GM19351 (cell line): ENCODE measurements around the gene MOB1B.
A peak's percentile ranks its signal among the peaks of the same experiment; 100 is the strongest.

Experiments used
- ATAC-seq: cut with Tn5 transposase; IDR thresholded peaks from one replicate; pipeline ENCODE4 v1.9.1; 2021; ENCODE audit warnings: mild to moderate bottlenecking, moderate library complexity; ENCODE audit not compliant: unreplicated experiment

MOB1B gene

GRCh38 chr4:70914000-70914399, 11.8 kb downstream of the MOB1B start:
- no peak for ATAC-seq

GRCh38 chr4:70914631-70915030, 12.5 kb downstream of the MOB1B start:
- no peak for ATAC-seq

- no peak for ATAC-seq
These were observed 13.1 kb downstream of the MOB1B start for GRCh38 chr4:70915036-70915815.

GRCh38 chr4:70915874-70916559, 13.8 kb downstream of the MOB1B start:
- ATAC-seq = peak; percentile 46

GRCh38 chr4:70920592-70920991, 18.4 kb downstream of the MOB1B start:
- no peak for ATAC-seq

GRCh38 chr4:70925418-70925817, 23.2 kb downstream of the MOB1B start:
- ATAC-seq = no peak

GRCh38 chr4:70925899-70926635, 23.9 kb downstream of the MOB1B start:
- peak; percentile 84 for ATAC-seq

- ATAC-seq = peak; percentile 42
These were observed 25.5 kb downstream of the MOB1B start for GRCh38 chr4:70927502-70928137.

- ATAC-seq = no peak
These were observed 28.5 kb downstream of the MOB1B start for GRCh38 chr4:70930530-70931256.

- no peak for ATAC-seq
These were observed 29.2 kb downstream of the MOB1B start for GRCh38 chr4:70931347-70931746.

- no peak for ATAC-seq
These were observed 30.8 kb downstream of the MOB1B start for GRCh38 chr4:70932984-70933383.

GRCh38 chr4:70935038-70935695, 33.0 kb downstream of the MOB1B start:
- ATAC-seq = no peak

- ATAC-seq = no peak
These were observed 34.1 kb downstream of the MOB1B start for GRCh38 chr4:70936200-70936787.

- no peak for ATAC-seq
These were observed 35.9 kb downstream of the MOB1B start for GRCh38 chr4:70938086-70938485.

GRCh38 chr4:70940134-70940533, 38.0 kb downstream of the MOB1B start:
- ATAC-seq = no peak

GRCh38 chr4:70943114-70943513, 40.9 kb downstream of the MOB1B start:
- ATAC-seq = peak; percentile 87

GRCh38 chr4:70945046-70945445, 42.9 kb downstream of the MOB1B start:
- peak; percentile 39 for ATAC-seq

GRCh38 chr4:70945452-70946055, 43.4 kb downstream of the MOB1B start:
- no peak for ATAC-seq

- no peak for ATAC-seq
These were observed 44.8 kb downstream of the MOB1B start for GRCh38 chr4:70946939-70947338.
